Peyer's patch (tissue), 4 donors: ENCODE data around the gene ACSF2.

Source experiments
- POLR2A ChIP-seq, 2 donors: fragments of 450-650 bp; IDR thresholded peaks; one replicate each; pipeline ENCODE4 v1.5.1; 2017; ENCODE audit warnings: antibody characterized with exemption in 2 of 2, mild to moderate bottlenecking in 2 of 2, moderate library complexity in 2 of 2
- TF ChIP-seq, protein P1 (sequence below), 6 experiments: fragments of 450-650 bp in 4 of 6; fragments of 200-600 bp in 2 of 6; sonication (generic) in 1 of 6; IDR thresholded peaks; one replicate each; pipeline ENCODE4 v1.5.1; 2017 to 2019; ENCODE audit warnings: antibody characterized with exemption in 6 of 6, mild to moderate bottlenecking in 3 of 6, moderate library complexity in 1 of 6

DNA sequence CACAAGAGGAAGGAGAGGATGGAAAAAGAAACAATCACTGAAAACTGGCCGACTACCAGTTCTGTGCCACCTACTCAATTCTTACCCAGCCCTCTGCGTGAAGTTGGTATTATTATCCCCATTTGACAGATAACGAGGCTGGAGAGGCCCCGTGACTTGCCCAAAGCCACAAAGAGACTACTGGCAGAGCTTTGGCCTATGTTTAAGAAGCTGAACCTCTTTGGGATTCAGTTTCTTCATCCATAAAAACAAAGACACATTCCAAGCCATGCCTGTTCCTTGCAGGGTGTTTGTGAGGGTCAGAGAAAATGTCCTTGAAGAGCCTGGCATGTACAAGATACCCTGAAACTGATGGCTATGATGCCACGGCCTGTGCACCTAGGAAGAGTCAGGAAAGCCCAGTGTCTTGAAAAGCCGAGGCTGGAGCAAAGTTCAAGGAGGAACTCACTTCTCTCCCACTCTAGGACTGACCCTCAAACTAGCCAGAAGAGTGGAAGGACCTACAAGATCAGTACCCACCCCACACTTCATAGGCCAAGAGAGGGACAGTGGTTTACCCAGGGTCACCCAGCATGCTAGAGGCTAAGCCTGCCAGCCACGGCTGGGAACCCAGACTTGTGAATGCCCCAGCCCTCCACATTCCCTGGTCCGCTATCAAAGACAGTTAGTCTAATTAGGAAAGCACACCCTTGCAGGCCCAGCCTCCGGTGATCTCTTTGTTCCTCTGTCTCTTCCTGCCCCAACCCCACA is 1.6 kb upstream of the ACSF2 start:
- TF ChIP-seq, protein P1, sequence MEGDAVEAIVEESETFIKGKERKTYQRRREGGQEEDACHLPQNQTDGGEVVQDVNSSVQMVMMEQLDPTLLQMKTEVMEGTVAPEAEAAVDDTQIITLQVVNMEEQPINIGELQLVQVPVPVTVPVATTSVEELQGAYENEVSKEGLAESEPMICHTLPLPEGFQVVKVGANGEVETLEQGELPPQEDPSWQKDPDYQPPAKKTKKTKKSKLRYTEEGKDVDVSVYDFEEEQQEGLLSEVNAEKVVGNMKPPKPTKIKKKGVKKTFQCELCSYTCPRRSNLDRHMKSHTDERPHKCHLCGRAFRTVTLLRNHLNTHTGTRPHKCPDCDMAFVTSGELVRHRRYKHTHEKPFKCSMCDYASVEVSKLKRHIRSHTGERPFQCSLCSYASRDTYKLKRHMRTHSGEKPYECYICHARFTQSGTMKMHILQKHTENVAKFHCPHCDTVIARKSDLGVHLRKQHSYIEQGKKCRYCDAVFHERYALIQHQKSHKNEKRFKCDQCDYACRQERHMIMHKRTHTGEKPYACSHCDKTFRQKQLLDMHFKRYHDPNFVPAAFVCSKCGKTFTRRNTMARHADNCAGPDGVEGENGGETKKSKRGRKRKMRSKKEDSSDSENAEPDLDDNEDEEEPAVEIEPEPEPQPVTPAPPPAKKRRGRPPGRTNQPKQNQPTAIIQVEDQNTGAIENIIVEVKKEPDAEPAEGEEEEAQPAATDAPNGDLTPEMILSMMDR (IDR thresholded peaks at IDR 0.05): no peak
- TF ChIP-seq POLR2A (IDR thresholded peaks at IDR 0.05): no peak
